ENCODE measurements around the gene LRRC10B. TPM values are rescaled to one million over a fixed set of nuclear protein-coding genes. Genes with fewer than 3 reads are reported as not detected.
A peak's percentile ranks its signal among the peaks of the same experiment; 100 is the strongest.

Gene LRRC10B
- total RNA-seq, 4 donors from 2014 or later, result 0.59 to 39.7 (median 3.1) TPM

GRCh38 chr11:61531044-61531443 lies 22.5 kb downstream of the LRRC10B start:
- TF ChIP-seq, protein P1, sequence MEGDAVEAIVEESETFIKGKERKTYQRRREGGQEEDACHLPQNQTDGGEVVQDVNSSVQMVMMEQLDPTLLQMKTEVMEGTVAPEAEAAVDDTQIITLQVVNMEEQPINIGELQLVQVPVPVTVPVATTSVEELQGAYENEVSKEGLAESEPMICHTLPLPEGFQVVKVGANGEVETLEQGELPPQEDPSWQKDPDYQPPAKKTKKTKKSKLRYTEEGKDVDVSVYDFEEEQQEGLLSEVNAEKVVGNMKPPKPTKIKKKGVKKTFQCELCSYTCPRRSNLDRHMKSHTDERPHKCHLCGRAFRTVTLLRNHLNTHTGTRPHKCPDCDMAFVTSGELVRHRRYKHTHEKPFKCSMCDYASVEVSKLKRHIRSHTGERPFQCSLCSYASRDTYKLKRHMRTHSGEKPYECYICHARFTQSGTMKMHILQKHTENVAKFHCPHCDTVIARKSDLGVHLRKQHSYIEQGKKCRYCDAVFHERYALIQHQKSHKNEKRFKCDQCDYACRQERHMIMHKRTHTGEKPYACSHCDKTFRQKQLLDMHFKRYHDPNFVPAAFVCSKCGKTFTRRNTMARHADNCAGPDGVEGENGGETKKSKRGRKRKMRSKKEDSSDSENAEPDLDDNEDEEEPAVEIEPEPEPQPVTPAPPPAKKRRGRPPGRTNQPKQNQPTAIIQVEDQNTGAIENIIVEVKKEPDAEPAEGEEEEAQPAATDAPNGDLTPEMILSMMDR (IDR thresholded peaks at IDR 0.05), result no peak
- no peak for TF ChIP-seq POLR2A (IDR thresholded peaks at IDR 0.05)
- Histone ChIP-seq H3K4me3 (no peak overlapping the region), H3K27me3 (no peaks in the 10 kb centered on the region), H3K27ac (no peak overlapping the region), H3K36me3 (no peaks in the 10 kb centered on the region), H3K9me3 (no peaks in the 10 kb centered on the region), H3K4me1 (no peaks in the 10 kb centered on the region)
- no peak for DNase-seq
- intact Hi-C loops (cut with DNase I; ENCODE audit: low total_unique reads), result no loop called here

DNA sequence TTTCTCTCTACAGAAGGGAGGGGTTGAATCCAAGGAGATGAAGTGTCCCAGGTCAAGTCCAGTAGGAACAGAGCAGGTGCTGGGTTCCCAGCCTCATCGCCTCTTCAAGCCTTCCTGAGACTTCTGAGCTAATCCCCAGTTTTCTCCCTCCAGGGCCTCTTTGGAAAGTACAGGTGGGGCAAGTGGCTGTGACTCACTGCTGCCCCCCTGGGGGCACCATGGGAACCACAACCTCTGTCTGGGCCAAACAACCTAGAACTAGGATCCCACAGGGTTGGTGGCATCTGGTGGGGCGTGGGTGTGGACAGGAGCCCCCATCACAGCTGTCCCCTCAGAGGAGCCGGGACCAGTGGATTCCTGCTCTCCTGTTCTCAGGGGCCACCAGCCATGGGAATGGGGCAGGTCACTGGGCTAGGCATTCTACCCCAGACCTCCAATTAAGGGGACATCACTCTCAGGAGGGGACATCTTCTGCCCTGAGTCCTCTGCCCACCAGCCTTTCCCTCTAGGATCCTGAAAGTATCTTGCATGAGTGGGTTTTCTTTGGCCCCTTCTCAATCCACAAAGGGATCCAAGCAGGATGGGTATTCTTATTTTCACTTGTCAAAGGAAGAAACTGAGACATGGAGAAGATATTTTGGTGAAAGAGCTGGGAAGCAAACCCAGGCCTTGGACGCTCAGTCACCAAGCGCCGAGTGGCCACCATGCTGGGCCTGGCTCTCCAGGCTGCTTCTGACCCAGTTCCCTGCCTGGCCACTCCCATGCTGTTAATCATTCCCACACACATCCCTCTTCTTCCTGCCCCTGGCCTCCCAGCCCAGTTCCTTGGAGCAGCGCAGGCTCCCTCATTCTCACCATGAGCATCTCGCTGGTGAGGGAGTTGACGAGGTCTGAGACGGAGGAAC lies 23.8 kb downstream of the LRRC10B start:
- Histone ChIP-seq H3K9me3 (no peaks in the 10 kb centered on the region), H3K4me1 (no peaks in the 10 kb centered on the region), H3K36me3 (no peaks in the 10 kb centered on the region), H3K27me3 (no peaks in the 10 kb centered on the region), H3K4me3 (no peak overlapping the region), H3K27ac (no peak overlapping the region)
- intact Hi-C loops (cut with DNase I; ENCODE audit: low total_unique reads), result no loop called here
- TF ChIP-seq POLR2A (IDR thresholded peaks at IDR 0.05), result no peak
- TF ChIP-seq, protein P1 (IDR thresholded peaks at IDR 0.05), result peak; percentile 24 to 56 (median 46)
- no peak for DNase-seq

- Histone ChIP-seq H3K27me3 (no peaks in the 10 kb centered on the region), H3K27ac (no peak overlapping the region), H3K4me3 (no peak overlapping the region), H3K9me3 (no peaks in the 10 kb centered on the region), H3K4me1 (no peaks in the 10 kb centered on the region), H3K36me3 (no peaks in the 10 kb centered on the region)
- TF ChIP-seq, protein P1 (IDR thresholded peaks at IDR 0.05), result no peak
- TF ChIP-seq POLR2A (IDR thresholded peaks at IDR 0.05), result no peak
- DNase-seq, result no peak
- intact Hi-C loops (cut with DNase I; ENCODE audit: low total_unique reads), result no loop called here
These were observed 24.5 kb downstream of the LRRC10B start for GRCh38 chr11:61533039-61533375.

DNA sequence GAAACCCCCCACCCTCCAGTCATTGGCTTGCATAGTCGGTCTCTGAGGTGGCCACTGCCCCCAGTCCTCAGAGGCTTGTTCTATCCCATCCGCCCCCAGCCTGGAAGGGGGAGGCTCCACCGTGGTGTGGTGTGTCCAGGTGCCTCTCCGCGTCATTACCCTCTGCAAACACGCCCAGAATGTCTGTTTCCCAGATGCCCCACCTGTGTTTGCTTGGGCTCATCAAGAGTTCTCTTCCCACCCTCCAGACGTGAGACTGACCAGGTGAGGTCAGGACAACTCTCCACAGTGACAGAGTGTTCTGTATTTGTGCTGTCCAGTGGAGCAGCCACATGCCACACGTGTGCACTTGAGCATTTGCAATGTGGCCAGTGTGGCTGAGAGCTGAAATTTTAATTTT lies 24.9 kb downstream of the LRRC10B start:
- no peak for TF ChIP-seq POLR2A (IDR thresholded peaks at IDR 0.05)
- TF ChIP-seq, protein P1 (IDR thresholded peaks at IDR 0.05), result no peak
- H3K27me3 ChIP-seq, result no peaks in the 10 kb centered on the region
- no peak overlapping the region for H3K4me3 ChIP-seq
- H3K4me1 ChIP-seq, result no peaks in the 10 kb centered on the region
- no peaks in the 10 kb centered on the region for H3K9me3 ChIP-seq
- intact Hi-C loops (cut with DNase I; ENCODE audit: low total_unique reads), result no loop called here
- no peak overlapping the region for H3K27ac ChIP-seq
- H3K36me3 ChIP-seq, result no peaks in the 10 kb centered on the region
- no peak for DNase-seq

- DNase-seq, result no peak
- Histone ChIP-seq H3K27ac (no peak overlapping the region), H3K9me3 (no peaks in the 10 kb centered on the region), H3K4me1 (no peaks in the 10 kb centered on the region), H3K4me3 (no peak overlapping the region), H3K36me3 (no peaks in the 10 kb centered on the region), H3K27me3 (no peaks in the 10 kb centered on the region)
- TF ChIP-seq, protein P1 (IDR thresholded peaks at IDR 0.05), result no peak
- TF ChIP-seq POLR2A (IDR thresholded peaks at IDR 0.05), result no peak
- intact Hi-C loops (cut with DNase I; ENCODE audit: low total_unique reads), result no loop called here
These were observed 25.7 kb downstream of the LRRC10B start for GRCh38 chr11:61534025-61534932.

Data from uterus (tissue), 4 donors.